Measurements from ENCODE around the gene DUSP11. TPM values are rescaled to one million over a fixed set of nuclear protein-coding genes. Genes with fewer than 3 reads are reported as not detected.

DUSP11 gene
- total and polyA plus RNA-seq, 9 of the 15 experiments (the other 6 are each of a cell fraction or from before 2014, with no cell fraction given) = 20.7 to 79.8 (median 29.3) TPM

GRCh38 chr2:73780237-73780582 lies 307 bp upstream of the DUSP11 start (continued):
- TF ChIP-seq NFE2L1 (tag; IDR thresholded peaks at IDR 0.05; ENCODE audit: borderline replicate concordance, low read depth) (no peak), HDAC2 (IDR thresholded peaks at IDR 0.05) (no peak), NONO (IDR thresholded peaks at IDR 0.05; ENCODE audit: low read depth in 2 of 2, low read length in 1 of 2) (peak in 1 of 2 experiments; percentile 64; a peak in 1 of 4 replicates), EHMT2 (IDR thresholded peaks at IDR 0.05) (no peak), CHAMP1 (IDR thresholded peaks at IDR 0.05) (0 out of 2 replicates have a peak, but pooled peaks have one; percentile 16), PKNOX1 (IDR thresholded peaks at IDR 0.05) (no peak), ATF3 (IDR thresholded peaks at IDR 0.05) (no peak), ATF3 (CRISPR knock-in tag; conservative IDR thresholded peaks at IDR 0.05) (no peak), CTCFL (IDR thresholded peaks at IDR 0.05; ENCODE audit: borderline replicate concordance, insufficient read depth, low read depth, low read length, poor library complexity, severe bottlenecking) (no peak)
